ENCODE data around the gene IFT25. TPM values are rescaled to one million over a fixed set of nuclear protein-coding genes. Genes with fewer than 3 reads are reported as not detected.

The IFT25 gene
- total RNA-seq, result 14.0 and 14.9 TPM in 2 replicates

DNA sequence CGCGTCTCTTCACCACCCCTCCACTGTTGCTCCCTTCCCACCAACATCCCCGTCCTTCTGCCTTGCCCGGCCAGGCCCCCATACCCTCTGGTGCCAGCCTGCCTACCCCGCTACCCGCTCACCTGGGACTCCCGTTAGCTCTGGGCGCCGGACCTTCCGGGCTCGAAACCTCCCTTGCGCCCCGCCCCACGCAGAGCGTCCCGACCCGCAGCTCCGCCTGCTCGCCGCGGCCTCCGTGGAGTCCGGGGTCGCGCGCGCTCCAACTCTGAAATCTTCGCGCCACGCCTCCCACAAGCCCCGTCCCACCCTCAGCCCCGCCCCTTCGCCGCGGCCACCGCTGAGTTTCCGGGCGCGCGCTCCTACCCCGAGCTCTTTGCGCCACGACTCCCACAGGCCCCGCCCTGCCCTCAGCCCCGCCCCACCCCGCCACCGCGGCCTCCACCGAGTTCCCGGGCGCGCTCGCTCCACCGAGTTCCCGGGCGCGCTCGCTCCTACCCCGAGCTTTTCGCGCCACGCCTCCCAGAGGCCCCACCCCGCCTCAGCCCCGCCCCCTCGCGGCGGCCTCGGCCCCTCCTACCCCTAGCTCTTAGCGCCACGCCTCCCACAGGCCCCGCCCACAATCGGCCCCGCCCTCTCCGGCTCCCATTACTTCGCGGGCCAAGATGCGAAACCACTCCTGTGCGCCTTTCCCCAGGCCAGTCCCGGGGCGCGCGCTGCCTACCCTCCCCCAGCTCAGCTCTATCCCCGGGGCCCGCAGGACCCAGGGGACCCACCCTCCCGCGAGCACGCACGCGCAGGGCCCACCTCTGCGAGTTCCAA lies at the start of gene IFT25:
IFT25 (minus strand) TSS at position 267 of the 819 bp plus-strand sequence. CDS start 5,617 bp downstream, outside the sequence.

DNA sequence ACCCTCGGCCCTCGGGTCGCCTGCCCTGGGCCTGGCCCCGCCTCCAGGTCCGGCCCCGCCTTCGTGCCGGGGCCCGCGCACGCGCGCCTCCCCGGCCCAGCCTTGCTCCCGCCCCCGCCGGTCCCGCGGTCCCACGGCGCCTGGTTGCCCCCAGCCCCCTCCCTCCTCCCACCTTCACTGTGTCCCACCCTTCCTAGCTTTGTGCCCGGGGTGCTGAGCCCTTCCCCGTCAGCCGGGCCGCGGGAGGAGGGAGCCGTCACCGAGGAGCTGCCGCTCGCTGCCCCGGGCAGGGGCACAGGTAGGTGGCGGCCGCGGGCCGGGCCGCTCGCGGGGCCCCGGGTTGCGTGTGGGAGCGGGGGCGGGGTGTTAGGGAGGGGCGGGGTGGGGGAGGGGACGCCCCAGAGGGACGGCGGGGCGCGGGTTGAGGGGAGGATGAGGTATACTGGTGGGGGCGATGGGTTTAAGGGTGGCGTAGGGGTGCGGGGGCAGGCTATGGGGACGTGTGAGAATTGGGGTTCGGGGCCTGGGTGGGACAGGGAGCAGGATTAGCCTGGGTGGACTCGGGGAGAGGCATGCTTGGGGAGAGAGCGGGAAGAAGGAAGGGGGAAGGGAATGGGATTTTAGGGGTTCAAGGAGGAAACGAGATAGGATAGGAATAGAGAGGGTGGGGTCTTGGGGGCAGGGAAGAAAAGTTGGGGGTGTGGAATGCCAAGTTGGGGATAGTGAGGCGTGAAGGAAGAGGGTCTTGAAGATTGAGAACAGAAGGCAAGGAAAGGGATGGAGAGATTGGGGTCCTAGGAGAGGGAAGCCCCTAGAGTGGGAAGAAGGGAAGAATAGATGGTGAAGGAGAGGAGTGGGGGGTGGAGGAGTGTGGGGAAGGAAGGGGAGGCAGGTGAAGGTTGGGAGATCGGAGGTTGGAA lies 1.0 kb upstream of the IFT25 start, which contains the start of gene LRRC42:
LRRC42 (plus strand) TSS at position 99 of the 920 bp plus-strand sequence. CDS start 5,650 bp downstream, outside the sequence.

DNA sequence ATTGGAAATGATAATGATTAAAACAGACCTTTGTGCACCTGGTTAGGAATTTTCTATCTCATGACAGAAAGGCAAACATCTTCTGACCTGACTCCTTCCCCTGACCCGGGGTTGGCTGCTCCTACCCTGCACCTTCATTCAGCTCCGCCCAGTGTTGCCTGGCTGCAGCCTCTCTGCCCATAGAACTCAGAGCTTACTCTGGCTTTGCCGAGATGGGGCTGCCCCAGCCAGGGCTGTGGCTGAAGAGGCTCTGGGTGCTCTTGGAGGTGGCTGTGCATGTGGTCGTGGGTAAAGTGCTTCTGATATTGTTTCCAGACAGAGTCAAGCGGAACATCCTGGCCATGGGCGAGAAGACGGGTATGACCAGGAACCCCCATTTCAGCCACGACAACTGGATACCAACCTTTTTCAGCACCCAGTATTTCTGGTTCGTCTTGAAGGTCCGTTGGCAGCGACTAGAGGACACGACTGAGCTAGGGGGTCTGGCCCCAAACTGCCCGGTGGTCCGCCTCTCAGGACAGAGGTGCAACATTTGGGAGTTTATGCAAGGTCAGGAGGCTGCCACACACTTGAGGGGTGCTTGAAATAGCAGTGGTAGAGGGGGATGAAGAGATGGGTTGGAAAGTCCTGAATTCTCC lies 51.4 kb downstream of the IFT25 start, which contains the start of gene DIO1:
DIO1 (plus strand) TSS at position 189 of the 638 bp plus-strand sequence; CDS start at position 213, 24 bp downstream.

DNA sequence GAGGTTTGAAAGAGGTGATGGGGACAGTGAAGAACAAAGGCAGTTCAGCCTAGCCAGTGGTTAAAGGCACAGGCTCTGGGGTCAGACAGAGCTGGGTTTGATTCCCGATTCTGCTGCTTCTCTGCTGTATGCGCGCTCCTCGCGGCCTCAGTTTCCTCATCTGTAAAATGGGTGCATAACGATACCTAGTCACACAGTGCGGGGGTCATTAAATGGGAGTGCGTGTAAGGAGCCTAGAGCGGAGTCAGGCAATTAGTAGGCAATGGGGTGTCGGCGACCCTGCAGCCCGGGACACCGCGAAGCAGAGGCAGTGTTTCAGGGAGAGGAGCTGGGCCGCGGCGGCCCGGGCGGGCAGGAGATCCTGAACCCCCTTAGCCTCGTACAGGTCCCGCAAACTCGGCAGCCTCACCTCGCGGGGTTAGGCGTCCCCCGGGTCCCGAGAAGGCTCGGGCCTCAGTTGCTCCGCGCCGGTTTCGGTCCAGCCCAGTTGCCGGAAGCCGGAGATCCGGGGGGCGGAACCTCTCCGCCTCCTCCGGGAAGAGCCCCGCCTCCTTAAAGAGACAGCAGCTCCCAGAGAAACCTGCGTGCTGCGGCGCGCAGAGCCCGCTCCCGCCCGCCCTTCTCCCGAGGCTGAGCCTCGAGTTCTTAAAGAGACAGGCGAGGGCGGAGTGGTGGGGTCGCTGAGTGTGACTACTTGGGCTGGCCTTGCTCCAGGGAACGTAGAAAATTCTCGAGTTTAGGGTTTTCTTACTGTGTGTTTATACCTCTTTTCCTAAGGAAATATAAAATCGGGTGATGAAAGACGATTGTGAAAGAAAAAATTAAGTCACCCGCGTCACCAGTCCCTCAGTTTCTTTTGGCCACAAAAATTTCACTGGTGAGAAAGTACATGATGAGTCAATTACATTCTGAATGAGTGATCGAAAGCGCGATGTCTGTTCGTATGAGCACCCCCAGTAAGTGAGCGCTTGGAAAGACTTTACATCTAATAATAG lies 55.9 kb downstream of the IFT25 start, which contains the start of gene YIPF1:
YIPF1 (minus strand) TSS at position 494 of the 995 bp plus-strand sequence. CDS start 860 bp downstream, outside the sequence.

Other genes starting within 250 kb of the IFT25 start
- gene GLIS1, start 206.5 kb downstream of the IFT25 start, total RNA-seq, result 0.37 and 2.7 TPM in 2 replicates
- gene NDC1, start 107.4 kb downstream of the IFT25 start, total RNA-seq, result 14.0 and 20.2 TPM in 2 replicates
- 21.4 and 21.9 TPM in 2 replicates for gene YIPF1, start 55.9 kb downstream of the IFT25 start, total RNA-seq
- gene DIO1, start 51.5 kb downstream of the IFT25 start, total RNA-seq, result not detected in 2 replicates
- 24.3 and 33.9 TPM in 2 replicates for gene LRRC42, start 651 bp upstream of the IFT25 start, total RNA-seq
- gene LDLRAD1, start 72.5 kb upstream of the IFT25 start, total RNA-seq, result not detected in 2 replicates
- gene TMEM59, start 107.5 kb upstream of the IFT25 start, total RNA-seq, result 313 and 741 TPM in 2 replicates
- 3.0 and 3.8 TPM in 2 replicates for gene TCEANC2, start 107.9 kb upstream of the IFT25 start, total RNA-seq
- gene CDCP2, start 207.3 kb upstream of the IFT25 start, total RNA-seq, result 0.30 TPM in 1 of 2 replicates, not detected in the other